Large intestine (tissue), 3 donors: ENCODE results near the gene SERHL2. TPM values are rescaled to one million over a fixed set of nuclear protein-coding genes. Genes with fewer than 3 reads are reported as not detected.
"Not testable (repeated sequence)": the region's sequence is repeated elsewhere in the genome, so short reads cannot be mapped to it uniquely, and the experiment has no call there.

Experiments
- DNase-seq, 2 donors: peaks; one replicate each; pipeline versions ENCODE4 v3.0.0 to v3.0.0-alpha.2; 2013
- H3K27ac ChIP-seq: one replicate; pipeline ENCODE4 v1.5.1; 2013; ENCODE audit warnings: low read length
- H3K27me3 ChIP-seq: 2 replicates; pipeline ENCODE4 v1.6.1; 2013; ENCODE audit warnings: low read length; ENCODE audit not compliant: control insufficient read depth, insufficient read depth
- H3K36me3 ChIP-seq: 2 replicates; pipeline ENCODE4 v1.6.1; 2013; ENCODE audit warnings: low read length; ENCODE audit not compliant: control insufficient read depth, insufficient read depth
- H3K4me1 ChIP-seq: one replicate; pipeline ENCODE4 v1.6.1; 2013; ENCODE audit warnings: low read length; ENCODE audit not compliant: control insufficient read depth, insufficient read depth
- H3K4me3 ChIP-seq: one replicate; pipeline ENCODE4 v1.5.1; 2013; ENCODE audit warnings: low read length
- H3K9me3 ChIP-seq: one replicate; pipeline ENCODE4 v1.6.1; 2013; ENCODE audit warnings: mild to moderate bottlenecking, low read depth, low read length, moderate library complexity; ENCODE audit not compliant: control insufficient read depth
- WGBS: methylation state at CpG from one replicate; pipeline ENCODE4 v1.1.5; 2013; ENCODE audit warnings: low lambda C conversion rate; ENCODE audit not compliant: insufficient coverage; 5-methylcytosine and 5-hydroxymethylcytosine counted together
- polyA plus RNA-seq: library from polyadenylated mRNA; unstranded; fragments of 120-200 nt; gene quantifications from one replicate; pipeline ENCODE4 v1.2.1, GENCODE V29; 2013

SERHL2 gene
- polyA plus RNA-seq, 1 donor, result 2.9 TPM

DNA sequence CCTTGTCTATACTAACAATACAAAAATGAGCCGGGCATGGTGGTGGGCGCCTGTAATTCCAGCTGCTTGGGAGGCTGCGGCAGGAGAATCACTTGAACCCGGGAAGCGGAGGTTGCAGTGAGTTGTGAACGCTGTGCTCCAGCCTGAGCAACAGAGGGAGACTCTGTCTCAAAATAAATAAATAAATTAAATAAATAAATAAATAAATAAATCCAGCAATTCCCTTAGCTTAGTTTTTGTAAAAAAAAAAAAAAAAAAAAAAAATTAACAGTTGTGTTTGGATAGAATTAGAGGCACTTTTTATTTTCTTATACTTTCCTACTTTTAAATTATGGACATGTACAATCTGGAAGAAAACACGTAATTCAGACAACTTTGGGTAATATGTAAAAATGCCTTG lies 36.7 kb upstream of the SERHL2 start:
- H3K9me3 ChIP-seq, H3K4me3 ChIP-seq, H3K4me1 ChIP-seq, H3K27me3 ChIP-seq, DNase-seq, H3K27ac ChIP-seq: not testable (repeated sequence)
- peaks cover 32% of the 10 kb centered on the region for H3K36me3 ChIP-seq
- 100% methylated on average over 1 of the region's 7 CpGs for WGBS

DNA sequence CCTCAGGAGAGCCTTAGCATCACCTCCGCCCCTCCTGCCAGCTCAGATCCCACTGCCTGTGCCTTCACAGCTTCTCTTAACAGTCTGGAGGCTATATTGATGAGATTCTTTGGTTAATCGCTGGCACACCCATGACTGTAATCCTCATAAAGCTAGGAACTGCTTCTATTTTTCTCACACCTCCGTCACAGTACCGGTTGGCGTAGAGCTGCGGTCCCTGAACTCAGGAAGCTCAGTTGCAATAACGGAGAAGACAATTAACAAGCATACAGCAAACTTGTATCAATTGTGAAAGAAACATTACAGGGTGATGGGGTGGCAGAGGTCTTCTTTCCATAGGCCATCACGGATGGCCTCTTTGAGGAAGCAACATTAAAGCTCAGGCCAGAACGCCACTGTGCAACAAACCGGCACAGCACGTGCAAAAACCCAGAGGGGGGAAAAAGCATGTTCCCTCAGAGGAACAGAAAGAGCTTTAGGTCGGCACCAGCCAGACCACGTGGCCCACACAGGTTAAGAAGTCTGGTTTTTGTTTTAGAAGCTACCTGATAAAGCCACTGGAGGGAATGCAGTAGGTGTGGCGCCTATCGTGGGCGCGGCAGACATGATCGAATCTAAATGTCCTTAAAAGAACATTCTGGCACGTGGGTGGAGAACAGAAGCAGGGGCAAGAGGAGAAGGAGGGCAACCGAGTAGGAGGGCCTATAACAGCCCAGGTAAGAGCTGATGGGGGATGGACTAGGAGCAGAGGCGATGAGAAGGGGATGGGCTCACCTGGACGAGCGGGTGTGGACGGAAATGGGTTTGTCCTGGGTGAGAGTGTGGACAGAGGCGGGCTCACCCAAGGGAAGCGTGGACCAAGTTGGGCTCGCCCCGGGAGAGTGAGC lies 34.9 kb upstream of the SERHL2 start:
- not testable (repeated sequence) for H3K9me3 ChIP-seq, H3K27ac ChIP-seq, DNase-seq, H3K27me3 ChIP-seq, H3K4me1 ChIP-seq
- Histone ChIP-seq H3K36me3 (peaks cover 24% of the 10 kb centered on the region), H3K4me3 (peak overlapping the region; percentile 59)
- no CpG with 5 or more reads among the region's 28 CpGs for WGBS

DNA sequence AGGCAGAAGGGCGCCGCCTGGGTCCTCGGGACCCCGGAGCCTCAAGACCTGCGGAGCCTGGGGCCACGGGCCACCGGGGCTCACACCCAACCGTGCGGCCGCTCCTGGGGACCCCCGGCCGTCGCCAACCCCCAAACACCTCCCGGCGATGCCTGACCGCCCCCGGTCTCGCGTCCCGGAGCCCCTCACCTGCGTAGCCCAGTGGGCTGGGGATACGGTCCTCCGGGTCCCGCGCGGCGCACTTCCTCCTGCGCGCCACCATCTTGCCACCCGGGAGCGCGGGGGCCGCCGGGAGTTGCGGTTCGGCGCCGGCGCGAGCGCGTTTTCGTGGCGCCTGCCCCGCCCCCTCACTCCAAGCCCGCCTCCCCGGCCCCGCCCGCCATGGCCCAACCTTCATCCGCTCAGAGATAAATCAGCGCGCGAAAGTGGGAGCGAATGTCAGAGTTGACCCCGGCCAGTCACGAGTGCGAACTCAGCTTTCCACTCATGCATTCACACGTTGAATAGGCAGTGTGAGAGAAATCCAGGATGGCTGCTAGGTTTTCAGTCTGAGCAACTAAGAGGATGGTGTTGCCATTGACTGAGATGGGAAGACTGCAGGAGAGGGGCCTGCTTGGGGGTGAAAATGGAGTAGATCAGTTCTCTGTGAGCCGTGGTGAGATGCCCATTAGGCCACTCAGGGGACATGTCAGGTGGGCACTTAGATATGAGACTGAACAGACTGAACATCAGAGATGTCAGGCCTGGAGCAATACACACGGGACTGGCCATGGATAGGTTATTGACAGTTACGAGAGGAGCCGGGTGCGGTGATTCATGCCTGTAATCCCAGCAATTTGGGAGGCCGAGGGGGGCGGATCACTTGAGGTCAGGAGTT lies 34.0 kb upstream of the SERHL2 start, which contains the start of gene RRP7A:
RRP7A (minus strand) TSS at position 272 of the 877 bp plus-strand sequence; CDS start at position 262, 10 bp downstream.
- Histone ChIP-seq H3K27ac (no peak within 1 kb of the TSS), H3K27me3 (no peaks in the 10 kb centered on the region)
- no CpG with 5 or more reads among the region's 65 CpGs for WGBS

DNA sequence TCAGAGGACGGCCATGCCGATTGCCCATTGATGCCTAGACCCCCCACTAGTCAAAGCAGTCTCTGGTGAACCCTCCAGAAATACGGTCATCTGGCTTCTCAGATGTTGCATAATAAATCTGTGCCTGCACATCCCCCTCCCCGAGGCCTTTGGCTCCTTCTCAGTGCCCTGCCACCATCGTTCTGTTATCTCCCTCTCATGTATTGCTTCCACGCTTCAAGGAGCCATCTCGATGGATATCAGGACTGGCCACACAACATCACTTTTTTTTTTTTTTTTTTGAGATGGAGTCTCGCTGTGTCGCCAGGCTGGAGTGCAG lies 32.6 kb upstream of the SERHL2 start:
- Histone ChIP-seq H3K27ac (no peak overlapping the region), H3K36me3 (peaks cover 11% of the 10 kb centered on the region), H3K4me3 (no peak overlapping the region), H3K4me1 (peaks cover 3% of the 10 kb centered on the region), H3K27me3 (no peaks in the 10 kb centered on the region), H3K9me3 (no peaks in the 10 kb centered on the region)
- DNase-seq, result no peak
- no CpG with 5 or more reads among the region's 9 CpGs for WGBS

More for the DNA sequence above, 34.0 kb upstream of the SERHL2 start, which contains the start of gene RRP7A:
- peaks cover 19% of the 10 kb centered on the region for H3K36me3 ChIP-seq
- DNase-seq, result peak; percentile 69 to 84
- H3K4me1 ChIP-seq, result peaks cover 3% of the 10 kb centered on the region
- peak within 1 kb of the TSS; percentile 59 for H3K4me3 ChIP-seq
- no peaks in the 10 kb centered on the region for H3K9me3 ChIP-seq

DNA sequence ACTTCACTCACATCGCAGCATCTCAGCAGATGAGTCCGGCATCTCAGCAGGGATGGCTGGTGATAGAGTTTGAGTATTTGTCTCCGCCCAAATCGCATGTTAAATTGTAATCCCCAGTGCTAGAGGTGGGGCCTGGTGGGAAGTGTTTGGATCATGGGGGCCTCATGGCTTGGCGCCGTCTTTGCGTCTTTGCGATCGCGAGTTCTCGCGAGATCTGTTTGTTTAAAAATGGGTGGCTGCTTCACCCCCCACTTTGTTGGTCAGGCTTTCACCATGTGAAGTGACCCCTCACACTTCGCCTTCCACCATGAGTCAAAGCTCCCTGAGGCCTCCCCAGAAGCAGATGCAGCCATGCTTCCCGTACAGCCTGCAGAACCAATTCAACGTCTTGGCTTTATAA lies 31.2 kb upstream of the SERHL2 start:
- H3K4me1 ChIP-seq, result peaks cover 3% of the 10 kb centered on the region
- peaks cover 2% of the 10 kb centered on the region for H3K27me3 ChIP-seq
- DNase-seq, result no peak
- no peak overlapping the region for H3K4me3 ChIP-seq
- peaks cover 4% of the 10 kb centered on the region for H3K36me3 ChIP-seq
- no CpG with 5 or more reads among the region's 15 CpGs for WGBS
- H3K27ac ChIP-seq, result no peak overlapping the region
- no peaks in the 10 kb centered on the region for H3K9me3 ChIP-seq

DNA sequence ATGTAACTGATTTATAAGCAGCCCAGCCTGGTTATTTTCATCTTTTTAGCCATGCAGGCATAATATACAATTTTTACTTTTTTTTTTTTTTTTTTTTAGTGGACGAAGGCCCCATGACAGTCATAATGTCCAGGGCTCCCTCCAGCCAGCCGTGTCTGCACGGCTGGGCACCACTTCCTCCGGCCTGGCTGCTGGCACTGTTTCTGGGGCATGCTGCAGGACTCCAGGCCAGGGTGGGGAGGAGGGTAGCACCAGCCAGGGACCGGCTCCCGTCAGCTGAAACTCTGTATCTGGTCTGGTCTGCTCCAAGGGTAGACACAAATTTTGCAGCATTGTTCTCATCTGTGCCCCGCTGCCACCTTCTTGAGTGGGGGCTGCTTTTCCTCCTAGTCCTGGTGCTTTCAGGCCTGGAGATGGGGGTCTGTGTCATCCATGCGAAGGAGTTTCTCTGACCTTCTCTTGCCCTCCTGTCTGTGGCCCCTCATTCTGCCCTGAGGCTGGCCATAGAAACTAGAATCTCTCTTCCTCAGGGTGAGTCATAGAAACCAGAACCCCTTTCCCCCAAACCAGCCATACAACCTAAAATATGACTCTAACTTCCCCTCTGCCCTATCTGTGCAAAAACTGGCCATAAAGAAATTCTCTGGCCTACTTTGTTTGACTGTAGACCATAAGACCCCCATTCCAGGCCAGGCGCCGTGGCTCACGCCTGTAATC lies 25.0 kb upstream of the SERHL2 start:
- WGBS, result no CpG with 5 or more reads among the region's 11 CpGs
- H3K4me1 ChIP-seq, result no peaks in the 10 kb centered on the region
- H3K36me3 ChIP-seq, result no peaks in the 10 kb centered on the region
- H3K4me3 ChIP-seq, result no peak overlapping the region
- H3K27me3 ChIP-seq, result peaks cover 2% of the 10 kb centered on the region
- no peak for DNase-seq
- no peak overlapping the region for H3K27ac ChIP-seq
- H3K9me3 ChIP-seq, result no peaks in the 10 kb centered on the region

DNA sequence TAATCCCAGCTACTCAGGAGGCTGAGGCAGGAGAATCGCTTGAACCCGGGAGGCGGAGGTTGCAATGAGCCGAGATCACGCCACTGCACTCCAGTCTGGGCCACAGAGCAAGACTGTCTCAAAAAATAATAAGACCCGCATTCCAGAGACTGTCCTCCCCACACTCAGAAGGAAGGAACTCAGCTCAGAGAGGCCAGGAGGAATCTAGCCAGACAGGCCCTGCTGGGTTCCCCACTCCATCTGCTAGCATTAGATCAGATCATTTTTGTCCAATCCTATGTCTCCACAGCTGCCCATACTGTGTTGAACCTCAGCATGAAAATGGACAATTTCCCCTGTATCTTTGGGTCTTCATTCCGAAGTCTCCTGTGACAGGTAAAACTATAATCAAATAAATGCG lies 24.3 kb upstream of the SERHL2 start:
- H3K4me3 ChIP-seq, H3K4me1 ChIP-seq, H3K36me3 ChIP-seq, H3K9me3 ChIP-seq, DNase-seq, H3K27me3 ChIP-seq, H3K27ac ChIP-seq: not testable (repeated sequence)
- WGBS, result no CpG with 5 or more reads among the region's 8 CpGs

DNA sequence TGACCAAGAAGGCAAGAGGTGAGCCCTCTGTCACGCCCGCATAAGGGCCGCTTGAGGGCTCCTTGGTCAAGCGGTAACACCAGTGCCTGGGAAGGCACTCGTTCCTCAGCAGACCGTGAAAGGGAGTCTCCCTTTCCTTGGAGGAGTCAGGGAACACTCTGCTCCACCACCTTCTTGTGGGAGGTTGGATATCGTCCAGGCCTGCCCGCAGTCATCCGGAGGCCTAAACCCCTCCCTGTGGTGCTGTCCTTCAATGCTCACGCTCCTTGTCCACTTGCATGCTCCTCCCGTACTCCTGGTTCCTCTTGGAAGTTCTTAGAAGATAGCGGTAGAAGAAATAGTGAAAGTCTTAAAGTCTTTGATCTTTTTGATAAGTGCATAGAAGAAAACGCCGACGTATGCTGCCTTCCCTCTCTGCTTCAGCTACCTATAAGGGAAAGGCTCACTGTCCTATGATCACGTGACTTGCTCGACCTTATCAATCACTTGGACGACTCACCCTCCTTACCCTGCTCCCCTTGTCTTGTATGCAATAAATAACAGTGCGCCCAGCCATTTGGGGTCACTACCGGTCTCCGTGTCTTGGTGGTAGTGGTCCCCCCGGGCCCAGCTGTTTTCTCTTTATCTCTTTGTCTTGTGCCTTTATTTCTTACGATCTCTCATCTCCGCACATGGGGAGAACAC lies 22.2 kb upstream of the SERHL2 start:
- not testable (repeated sequence) for H3K36me3 ChIP-seq, H3K9me3 ChIP-seq, H3K27ac ChIP-seq, H3K4me1 ChIP-seq, DNase-seq, H3K27me3 ChIP-seq, H3K4me3 ChIP-seq
- WGBS, result 80% methylated on average over 1 of the region's 24 CpGs

DNA sequence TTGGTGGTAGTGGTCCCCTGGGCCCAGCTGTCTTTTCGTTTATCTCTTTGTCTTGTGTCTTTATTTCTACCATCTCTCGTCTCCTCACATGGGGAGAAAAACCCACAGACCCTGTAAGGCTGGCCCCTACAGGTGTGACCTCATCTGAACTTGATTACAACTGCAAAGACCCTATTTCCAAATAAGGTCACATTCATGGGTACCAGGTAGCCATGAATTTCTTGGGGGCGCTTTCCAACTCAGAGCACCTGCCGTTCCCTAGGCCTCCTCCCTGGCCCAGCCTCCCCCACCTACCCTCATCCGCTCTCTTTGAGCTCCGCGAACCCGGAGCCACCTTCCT lies 20.1 kb upstream of the SERHL2 start:
- Histone ChIP-seq H3K4me3 (no peak overlapping the region), H3K27me3 (no peaks in the 10 kb centered on the region), H3K9me3 (no peaks in the 10 kb centered on the region), H3K36me3 (no peaks in the 10 kb centered on the region), H3K27ac (no peak overlapping the region), H3K4me1 (no peaks in the 10 kb centered on the region)
- DNase-seq, result no peak
- WGBS, result no CpG with 5 or more reads among the region's 8 CpGs
